ENCODE data around the gene ENO2.

Gene ENO2

DNA sequence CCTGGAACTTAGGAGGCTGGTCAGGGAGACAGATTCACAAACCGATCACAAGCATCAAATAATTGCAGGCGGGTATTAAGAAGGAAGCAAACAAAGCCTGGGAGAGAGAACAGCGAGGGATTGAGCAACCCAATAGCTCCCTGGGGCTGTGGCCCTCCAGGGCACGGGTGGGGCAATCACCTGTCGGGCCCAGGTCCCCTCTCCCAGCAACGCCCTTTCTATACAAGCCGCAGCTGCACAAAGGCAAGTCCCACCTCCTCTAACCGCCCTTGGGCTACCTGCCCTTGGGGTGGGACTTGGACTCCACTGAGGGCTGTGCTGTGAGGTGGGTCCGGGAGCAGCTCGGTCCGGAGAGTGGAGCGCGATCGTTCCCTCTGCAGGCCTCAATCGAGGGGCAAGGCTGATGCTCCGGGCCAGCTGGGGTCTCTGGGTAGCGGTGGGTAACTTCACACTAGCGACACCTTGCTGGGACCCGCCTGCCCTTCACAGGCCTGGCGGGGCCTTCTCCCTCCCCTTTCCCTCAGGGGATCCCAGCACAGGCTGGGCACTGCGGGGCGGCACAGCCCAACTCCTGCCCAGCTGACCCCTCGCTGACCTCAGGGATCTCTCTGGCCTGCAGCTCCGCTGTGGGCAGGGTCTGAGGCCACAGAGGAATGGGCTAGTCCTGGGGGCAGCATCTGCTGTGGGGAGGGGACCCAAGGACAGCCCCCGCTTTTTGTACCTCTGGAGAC, 48.1 kb downstream of the ENO2 start:
- no peak for DNase-seq

DNA sequence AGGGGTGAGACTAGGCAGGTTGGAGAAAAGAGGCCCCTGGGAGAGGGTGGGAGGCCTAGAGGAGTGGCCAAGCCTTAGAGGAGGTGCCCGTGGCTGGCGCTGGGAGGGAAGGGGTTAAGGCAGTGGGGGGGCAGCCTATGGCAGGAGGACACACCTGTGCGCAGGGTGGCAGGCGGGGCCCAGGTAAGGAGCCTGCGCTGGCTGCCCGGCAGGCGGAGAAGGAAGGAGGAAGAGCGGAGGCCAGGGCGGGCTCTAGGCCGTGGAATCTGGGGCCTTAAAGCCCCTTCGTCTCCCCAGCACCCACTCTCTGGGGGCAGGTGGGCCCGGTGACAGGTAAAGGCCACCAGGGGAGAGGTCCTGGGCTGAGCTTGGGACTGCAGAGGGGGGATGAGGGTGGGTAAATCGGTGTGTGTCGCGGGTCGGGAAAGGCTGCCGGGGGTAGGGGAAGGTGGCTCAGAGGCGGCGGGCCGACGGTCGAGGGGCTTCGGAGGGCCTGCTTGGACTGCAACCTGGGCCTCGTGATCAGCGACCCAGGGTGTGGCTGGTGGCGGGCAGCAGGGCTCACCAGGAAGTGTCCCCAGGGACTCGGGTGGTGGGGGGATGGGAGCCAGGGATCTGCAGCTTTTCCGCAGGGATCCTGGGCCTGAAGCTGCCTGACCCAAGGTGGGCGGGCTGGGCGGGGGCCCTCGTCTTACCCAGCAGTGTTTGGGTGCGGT, 48.8 kb downstream of the ENO2 start:
- no peak for DNase-seq

DNA sequence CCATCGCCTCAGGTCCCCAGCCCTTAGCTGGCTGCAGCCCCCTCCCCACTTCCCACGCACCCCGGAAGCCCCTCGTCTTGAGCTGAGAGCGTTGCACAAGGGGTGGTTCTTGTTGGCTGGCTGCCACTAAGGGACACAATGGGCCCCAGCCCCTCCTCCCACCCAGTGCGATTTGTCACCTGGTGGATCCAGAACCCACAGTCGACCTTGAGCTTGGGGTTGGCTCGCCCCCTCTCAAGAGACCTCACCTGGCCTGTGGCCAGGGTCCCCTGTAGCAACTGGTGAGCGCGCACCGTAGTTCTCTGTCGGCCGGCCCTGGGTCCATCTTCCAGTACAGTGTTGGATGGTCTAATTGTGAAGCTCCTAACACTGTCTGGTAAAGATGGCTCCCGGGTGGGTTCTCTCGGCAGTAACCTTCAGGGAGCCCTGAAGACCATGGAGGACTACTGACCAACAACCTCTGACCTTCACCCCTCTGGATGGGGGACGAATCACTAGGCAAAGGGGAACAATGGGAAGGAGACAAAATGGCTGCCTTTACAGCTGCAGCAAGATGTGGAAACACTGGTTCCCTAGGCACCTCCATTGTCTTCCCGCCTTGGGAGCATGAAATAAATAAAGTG, 49.5 kb downstream of the ENO2 start:
- no peak for DNase-seq

DNA sequence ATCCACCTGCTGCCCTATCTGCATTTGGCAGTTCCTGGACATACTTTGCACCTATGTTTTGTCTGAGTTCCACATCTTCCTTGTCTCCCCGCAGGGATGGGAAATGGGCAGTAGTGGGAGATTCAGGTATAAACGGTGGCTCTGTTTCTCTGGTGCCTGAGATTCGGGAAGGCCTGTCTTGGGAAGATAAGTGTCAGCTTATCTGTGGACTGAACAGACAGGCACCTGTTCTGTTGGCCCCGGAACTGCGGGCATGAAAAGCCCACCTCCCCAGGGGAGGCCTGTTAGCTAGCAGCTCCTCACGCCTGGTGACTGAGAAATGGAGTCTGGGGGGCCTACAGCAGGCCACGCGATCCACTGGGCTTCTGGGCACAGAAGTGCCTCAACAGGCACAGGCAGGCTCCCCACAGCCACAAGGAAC, 50.2 kb downstream of the ENO2 start:
- no peak for DNase-seq

DNA sequence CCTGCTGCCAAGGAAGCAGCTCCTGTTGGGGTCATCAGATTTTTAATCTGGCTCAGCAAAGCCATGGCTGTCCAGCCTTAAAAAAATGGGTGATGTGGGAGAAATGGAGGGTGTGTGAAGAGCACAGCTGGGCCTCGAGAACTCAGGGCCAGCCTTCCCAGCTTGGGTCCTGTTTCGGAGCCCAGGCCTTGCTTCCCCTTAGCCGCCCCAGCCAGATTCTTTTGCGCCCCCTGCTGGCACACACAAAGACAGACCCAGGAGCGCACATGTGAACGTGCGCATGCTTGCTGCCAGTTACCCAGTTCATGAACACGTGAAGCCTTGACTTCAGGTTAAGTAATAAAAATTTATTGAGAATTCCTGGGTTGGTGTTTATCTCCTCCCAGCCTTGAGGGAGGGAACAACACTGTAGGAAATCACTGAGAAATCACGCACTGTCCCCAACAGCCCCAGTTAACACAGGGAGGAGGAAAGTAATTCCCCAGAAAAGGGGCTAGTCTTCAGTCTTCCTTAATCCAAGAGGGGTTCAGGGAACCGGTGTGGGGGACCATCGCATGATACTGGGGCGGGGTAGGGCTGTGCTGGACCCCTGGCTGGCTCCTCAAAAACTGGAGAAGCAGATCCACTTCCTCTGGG, 50.8 kb downstream of the ENO2 start:
- DNase-seq: peak; percentile 83

DNA sequence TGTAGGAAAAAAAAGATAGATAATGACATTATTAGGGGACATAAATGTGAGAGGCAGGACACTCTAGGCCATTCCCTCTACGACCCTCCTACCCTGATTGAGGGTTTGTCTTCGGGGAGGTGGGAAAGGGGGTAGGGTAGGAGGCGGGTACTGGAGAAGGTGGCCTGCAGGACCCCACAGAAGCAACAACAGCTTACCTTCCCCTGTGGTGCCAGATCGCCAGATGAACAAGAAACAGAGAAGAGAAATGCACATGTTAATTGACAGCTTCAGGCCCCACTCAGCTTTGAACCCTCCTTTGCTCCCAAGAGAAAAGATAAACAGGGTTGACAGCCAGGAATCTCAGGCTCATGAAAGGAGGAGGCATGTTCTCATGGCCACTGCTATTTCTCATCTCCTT, 51.3 kb downstream of the ENO2 start:
- no peak for DNase-seq

DNA sequence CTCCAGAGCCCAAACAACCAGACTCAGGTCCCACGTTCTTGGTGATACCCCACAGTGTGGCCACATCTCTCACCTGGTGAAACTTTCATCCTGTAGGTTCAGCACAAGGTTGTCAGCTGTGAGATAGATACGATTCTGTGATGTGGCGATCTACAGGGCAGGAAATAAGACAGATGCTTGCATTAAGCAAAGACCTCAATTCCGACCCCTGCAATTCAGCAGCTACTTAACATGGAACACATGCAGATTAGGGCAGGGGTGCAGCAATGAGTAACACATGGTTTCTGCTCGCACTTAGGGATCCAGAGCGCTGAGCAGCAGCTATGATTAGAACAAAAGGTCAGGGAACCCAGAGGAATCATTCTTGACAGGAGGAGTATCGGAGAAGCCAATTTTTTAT, 52.0 kb downstream of the ENO2 start:
- DNase-seq: no peak

DNA sequence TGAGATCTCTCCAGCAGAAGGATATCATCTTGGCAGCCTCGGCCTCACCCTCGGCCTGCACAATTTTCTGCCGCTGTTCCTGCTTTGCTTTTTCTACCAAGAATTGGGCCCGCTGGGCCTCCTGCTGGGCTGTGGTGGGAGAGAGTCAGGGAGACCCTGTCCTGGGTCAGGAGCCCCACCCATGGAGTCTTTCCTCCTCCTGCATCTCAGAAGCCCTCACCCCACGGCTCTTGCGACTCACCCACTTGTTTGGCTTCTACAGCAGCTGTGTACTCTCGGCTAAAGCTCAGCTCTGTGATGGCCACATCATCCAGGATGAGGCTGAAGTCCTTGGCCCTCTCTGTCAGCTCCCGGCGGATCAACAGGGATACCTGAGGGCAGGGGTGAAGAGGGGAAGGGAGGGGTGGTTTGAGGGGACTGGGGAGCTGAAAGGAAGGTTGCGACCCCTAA, 53.3 kb downstream of the ENO2 start:
- no peak for DNase-seq

DNA sequence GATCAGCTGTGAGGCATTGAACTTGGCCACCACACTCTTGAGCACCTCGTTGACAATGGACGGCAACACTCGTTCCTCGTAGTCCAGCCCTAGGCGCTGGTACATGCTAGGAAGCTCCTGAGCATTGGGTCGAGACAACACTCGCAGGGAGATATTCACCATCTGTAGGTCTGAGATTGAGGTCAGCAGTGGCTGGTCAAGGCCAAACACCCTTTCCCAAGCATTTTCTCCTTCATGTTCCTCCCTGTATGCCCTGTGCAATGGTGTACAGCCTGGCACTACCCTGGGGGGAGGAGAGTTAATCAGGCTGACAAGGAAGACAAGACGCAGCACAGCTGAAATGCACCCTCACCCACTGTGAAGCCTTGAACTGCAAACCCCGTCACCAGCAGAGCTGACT, 54.0 kb downstream of the ENO2 start:
- no peak for DNase-seq

DNA sequence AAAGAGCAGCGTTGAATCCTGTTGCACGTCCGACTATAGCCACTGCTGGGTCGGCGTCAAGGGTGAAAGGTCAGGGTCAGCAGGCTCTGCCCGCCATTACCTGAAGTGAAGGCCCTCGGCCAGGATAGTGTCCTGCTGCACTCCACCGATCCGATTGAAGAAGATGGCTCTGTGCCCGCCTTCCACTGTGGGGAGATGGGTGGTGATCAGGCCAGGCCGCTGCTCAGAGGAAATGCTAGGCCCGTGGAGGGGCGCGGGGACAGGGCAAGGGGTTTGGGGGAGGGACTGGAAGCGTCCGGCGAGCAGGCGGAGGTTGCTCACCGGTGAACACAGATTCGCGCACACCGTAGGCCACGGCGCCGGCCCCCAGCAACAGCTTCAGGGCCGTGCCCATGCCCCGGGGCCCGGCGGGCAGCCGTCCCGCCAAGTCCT, 55.7 kb downstream of the ENO2 start:
- no peak for DNase-seq
